ENCODE measurements around the gene GNL3L.

DNA sequence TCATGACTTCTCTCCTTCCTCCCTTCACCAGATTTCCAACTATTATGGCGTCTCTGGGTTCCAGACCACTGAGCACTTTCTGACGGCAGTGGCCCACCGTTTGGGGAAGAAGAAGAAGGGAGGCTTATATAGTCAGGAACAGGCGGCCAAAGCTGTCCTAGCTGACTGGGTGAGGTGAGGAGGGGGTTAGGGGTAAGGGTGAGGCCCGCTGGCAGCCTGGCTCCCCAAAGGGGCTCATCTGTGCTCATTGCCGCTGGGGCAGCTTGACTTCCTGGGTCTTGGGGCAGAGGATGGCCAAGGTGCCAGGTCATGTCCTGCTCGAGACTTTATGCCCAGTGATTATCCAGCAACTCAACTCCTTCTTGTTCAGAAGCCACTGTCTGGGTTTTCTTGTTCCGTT, 21.8 kb downstream of the GNL3L start:
- TF ChIP-seq, protein P1, sequence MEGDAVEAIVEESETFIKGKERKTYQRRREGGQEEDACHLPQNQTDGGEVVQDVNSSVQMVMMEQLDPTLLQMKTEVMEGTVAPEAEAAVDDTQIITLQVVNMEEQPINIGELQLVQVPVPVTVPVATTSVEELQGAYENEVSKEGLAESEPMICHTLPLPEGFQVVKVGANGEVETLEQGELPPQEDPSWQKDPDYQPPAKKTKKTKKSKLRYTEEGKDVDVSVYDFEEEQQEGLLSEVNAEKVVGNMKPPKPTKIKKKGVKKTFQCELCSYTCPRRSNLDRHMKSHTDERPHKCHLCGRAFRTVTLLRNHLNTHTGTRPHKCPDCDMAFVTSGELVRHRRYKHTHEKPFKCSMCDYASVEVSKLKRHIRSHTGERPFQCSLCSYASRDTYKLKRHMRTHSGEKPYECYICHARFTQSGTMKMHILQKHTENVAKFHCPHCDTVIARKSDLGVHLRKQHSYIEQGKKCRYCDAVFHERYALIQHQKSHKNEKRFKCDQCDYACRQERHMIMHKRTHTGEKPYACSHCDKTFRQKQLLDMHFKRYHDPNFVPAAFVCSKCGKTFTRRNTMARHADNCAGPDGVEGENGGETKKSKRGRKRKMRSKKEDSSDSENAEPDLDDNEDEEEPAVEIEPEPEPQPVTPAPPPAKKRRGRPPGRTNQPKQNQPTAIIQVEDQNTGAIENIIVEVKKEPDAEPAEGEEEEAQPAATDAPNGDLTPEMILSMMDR (IDR thresholded peaks at IDR 0.05): no peak
- no peak for TF ChIP-seq POLR2A (IDR thresholded peaks at IDR 0.05)
